Posterior cingulate gyrus (tissue), 11 donors: ENCODE measurements around the gene RDX.

Source experiments
- DNase-seq, 10 donors: peaks; one replicate each; pipeline versions ENCODE4 v3.0.0 to v3.0.0-alpha.2; 2020 to 2021; ENCODE audit warnings: mixed read lengths in 3 of 10
- intact Hi-C: fragments of 100-400 bp; cut with DNase I; formaldehyde crosslinking; loops from one replicate; pipeline ENCODE4 v1.15.1; 2023

RDX gene

GRCh38 chr11:110179064-110179463 is 117.3 kb downstream of the RDX start:
- intact Hi-C loops = loop anchor here (10.0 kb wide), 1 partner anchor 84 kb away; the partner anchor contains the start of gene ZC3H12C

GRCh38 chr11:110177086-110177456 is 119.3 kb downstream of the RDX start:
- peak in 1 of 10 donors; percentile 45 for DNase-seq
- intact Hi-C loops = loop anchor here (10.0 kb wide), 1 partner anchor 82 kb away; the partner anchor contains the start of gene ZC3H12C

More at GRCh38 chr11:110179064-110179463, 117.3 kb downstream of the RDX start:
- peak in 1 of 10 donors; percentile 62 for DNase-seq

DNA sequence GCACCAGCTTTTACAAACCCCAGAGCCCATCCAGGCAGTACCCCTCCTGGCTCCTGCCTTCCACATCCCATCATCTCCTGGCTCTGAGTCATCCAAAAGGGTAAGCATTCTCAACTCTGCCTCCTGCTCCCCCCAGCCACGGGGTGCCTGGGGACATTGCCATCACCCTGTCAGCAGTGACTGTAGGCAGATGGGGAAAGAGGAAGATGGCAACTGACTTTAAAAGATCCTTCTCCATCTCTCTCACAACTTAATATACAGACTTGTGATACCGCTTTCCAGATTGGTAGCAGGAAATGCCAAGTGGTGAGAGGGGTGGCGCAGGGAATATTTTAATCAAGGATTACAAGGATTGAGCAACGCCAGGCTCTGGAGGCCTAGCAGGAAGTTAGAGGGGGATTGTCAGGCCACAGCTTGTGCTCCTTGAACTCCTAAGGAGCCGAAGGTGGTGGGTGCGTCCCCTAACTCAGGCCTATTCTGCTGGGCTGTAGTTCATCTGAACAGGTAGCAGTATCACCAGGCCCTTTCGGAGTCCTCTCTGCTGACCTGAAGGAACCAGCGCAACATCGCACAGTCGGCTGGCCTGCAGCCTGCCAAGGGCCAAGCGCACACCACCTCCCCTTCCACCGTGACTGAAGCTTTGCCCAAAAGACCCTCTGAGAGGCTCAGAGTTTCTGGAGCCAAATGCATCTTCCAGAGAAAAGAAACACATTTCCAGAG is 119.9 kb downstream of the RDX start:
- intact Hi-C loops = loop anchor here (10.0 kb wide), 1 partner anchor 82 kb away; the partner anchor contains the start of gene ZC3H12C
- peak in 1 of 10 donors; percentile 59 for DNase-seq

DNA sequence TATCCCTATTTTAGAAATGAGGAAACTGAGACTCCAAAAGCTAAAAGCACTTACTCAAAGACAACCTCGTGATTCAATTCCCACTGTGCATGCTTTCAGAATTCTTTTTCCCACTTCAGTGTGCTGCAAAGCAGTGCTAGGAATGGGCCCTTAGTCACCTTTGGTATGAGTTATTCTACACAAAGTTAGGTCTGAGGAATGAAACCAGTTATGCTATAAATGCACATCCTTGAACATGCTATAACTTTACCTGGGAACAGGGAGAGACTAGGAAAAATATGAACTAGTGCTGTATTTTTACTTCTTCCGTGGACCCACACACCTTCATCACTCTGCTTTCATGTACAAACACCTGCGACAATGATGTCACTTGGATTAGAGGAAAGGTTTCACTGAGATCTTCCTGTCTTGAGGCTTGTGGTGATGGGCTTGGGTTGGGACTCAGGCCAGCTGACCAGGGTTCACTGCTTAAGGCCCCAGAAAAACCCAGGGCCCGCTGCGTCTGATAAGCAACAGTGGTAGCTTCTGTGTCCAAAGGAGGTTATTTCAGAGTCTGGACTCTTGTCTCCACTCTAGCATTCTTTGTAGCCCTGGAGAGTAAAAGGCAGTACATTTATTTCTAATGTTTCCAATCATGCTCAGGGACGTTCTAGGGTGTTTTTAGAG is 121.6 kb downstream of the RDX start:
- peak in 1 of 10 donors; percentile 75 for DNase-seq
- intact Hi-C loops = loop anchor here (10.0 kb wide), 1 partner anchor 80 kb away; the partner anchor contains the start of gene ZC3H12C

GRCh38 chr11:110173811-110174644 is 122.4 kb downstream of the RDX start:
- intact Hi-C loops = loop anchor here (10.0 kb wide), 1 partner anchor 79 kb away; the partner anchor contains the start of gene ZC3H12C
- DNase-seq = peak in 7 of 10 donors; percentile 32 to 88 (median 73)

GRCh38 chr11:110172468-110173065 is 123.8 kb downstream of the RDX start:
- intact Hi-C loops = loop anchor here (10.0 kb wide), 1 partner anchor 78 kb away; the partner anchor contains the start of gene ZC3H12C
- DNase-seq = peak in 1 of 10 donors; percentile 24

DNA sequence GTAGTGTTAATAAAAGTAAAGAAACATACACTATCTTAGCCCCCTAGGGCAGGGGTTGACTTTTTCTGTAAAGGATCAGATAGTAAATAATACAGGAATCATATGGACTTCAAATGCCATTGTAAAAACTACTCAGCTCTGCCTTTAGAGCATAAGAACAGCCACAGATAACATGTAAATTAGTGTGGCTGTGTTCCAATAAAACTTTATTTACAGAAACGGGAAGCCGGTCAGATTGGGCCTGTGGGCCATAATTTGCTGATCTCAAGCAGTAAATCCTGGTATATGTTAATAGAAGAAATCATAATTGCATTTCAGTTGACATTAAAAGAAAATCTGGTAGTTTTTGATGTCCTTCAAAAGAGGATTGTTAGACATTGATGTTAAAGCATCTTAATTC is 126.7 kb downstream of the RDX start:
- intact Hi-C loops = loop anchor here (10.0 kb wide), 1 partner anchor 75 kb away; the partner anchor contains the start of gene ZC3H12C
- no peak for DNase-seq

DNA sequence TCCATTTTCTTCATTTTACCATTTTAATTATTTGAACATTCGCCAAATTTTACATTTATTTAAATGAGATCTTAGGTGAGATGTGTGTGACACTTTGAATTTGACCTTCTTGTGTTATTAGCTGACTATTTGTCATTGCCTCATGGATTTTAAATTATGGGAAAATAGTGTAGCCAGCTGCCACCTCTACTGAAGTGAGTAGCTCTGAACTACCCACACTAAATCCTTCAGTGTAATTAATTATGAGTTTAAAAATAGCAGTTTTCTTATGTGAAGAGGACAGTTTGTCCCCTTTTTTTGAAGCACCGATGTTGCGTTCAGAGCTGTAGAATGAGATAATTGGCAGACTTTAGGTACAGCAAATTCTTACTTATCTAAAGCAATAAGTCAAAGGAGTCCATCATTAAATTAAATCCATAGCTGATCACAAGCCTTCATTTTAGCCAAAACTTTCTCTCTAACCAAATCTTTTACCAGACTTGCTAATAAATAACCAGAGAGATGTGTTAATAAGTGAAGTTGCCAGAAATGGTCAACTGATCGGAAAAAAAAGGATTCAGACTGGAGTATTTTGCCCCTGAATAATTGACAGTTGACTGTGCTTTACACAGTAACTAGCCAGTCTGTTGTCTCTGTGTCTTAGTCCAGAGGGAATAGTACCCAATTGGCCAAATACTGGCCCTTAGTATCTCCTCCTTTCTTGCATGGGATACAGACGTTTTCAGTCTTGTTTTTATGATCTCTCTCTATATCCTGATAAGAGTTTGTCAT is 128.2 kb downstream of the RDX start:
- no peak for DNase-seq

DNA sequence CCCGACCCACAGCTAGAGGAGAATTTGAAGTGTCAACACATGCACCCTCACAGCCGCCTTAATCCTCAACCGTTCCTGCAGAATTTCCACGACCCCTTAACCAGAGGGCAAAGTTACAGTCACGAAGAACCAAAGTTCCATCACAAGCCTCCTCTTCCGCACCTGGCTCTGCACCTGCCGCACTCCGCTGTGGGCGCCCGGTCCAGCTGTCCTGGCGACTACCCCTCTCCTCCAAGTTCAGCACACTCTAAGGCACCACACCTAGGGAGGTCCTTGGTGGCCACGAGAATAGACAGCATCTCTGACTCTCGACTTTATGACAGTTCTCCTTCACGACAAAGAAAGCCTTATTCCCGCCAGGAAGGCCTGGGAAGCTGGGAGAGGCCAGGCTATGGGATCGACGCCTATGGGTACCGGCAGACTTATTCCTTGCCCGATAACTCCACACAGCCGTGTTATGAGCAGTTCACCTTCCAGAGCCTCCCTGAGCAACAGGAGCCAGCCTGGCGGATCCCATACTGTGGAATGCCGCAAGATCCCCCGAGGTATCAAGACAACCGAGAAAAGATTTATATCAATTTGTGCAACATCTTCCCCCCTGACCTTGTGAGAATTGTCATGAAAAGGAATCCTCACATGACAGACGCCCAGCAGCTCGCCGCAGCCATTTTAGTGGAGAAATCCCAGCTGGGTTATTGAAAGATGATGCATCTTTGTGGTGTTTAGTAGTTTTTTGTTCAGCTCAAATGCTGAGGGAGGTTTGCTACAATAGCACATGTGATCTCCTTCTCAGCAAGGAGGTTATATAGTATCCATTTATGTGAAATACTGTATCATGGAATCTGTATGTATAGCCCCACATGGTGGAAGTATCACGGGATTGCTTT is 131.1 kb downstream of the RDX start:
- intact Hi-C loops = no loop called here
- peak in 2 of 10 donors; percentile 28 to 58 for DNase-seq

More for the DNA sequence above, 128.2 kb downstream of the RDX start:
- intact Hi-C loops = no loop called here

DNA sequence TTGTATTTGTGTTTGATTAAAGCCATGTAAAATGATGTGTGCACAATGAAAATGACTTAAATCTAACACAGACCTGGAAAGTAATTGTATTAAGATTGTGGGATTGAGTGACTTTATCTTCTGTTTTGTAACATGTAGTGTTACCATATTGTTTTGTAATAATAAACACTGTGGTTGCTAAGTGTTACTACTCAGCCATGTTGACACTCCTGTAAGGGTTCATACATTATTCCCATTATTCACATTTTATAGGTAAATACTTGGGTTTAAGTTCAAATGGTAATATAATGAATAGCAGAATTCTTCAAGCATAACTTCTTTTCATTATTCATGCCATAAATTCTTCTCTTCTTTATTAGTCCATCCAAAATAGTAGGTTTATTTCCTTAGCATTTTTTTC is 134.2 kb downstream of the RDX start:
- intact Hi-C loops = no loop called here
- DNase-seq = no peak

DNA sequence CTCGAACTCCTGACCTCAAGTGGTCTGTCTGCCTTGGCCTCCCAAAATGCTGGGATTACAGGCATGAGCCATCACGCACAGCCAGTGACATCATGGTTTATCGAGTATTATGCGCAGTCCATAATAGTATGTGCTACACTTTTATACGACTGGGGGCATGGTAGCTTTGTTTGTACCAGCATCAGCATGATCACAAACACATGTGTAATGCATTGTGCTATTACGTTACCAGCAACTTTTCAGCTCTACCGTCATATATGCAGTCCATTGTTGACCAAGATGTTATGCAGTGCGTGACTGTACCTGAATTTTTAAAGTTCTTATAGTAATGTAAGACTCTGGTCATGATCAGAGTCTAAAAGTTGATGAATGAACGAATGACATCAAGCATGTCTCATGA is 135.4 kb downstream of the RDX start:
- intact Hi-C loops = no loop called here
- DNase-seq = no peak

GRCh38 chr11:110160437-110160836 is 136.0 kb downstream of the RDX start:
- intact Hi-C loops = no loop called here
- DNase-seq = no peak

DNA sequence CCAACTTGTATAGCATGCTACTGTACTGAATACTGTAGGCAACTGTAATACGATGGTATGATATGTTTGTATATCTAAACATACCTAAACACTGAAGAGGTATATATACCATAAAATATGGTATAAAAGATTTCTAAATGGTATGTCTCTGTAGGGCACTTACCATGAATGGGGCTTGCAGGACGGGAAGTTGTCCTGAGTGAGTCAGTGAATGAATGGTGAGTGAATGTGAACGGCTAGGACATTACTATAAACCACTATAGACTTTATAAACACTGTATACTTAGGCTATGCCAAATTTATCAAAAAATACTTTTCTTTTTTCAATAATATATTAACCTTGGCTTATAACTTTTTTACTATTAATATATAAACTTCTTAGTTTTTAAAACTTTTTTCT is 136.4 kb downstream of the RDX start:
- DNase-seq = no peak
- intact Hi-C loops = no loop called here

DNA sequence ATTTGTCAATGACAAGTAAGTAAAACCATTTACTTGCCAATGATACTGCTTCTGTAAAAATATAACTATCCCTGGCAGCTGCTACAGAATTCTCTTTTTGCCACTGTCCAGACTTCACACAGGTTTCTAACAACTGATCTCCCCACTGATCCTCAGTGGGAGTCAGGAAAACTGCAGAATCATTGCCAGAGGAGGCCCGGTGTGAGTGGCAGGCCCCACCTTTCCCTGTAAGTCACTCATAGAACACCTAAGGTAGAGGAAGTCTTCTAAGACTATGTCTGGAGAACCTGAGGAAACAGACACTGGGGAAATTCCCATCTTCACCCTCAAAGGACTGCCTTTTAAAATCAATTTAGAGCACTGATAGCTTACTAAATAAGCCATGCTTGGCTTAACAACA is 136.9 kb downstream of the RDX start:
- intact Hi-C loops = no loop called here
- DNase-seq = no peak

- no peak for DNase-seq
- intact Hi-C loops = no loop called here
Measured at GRCh38 chr11:110158317-110159200, 137.9 kb downstream of the RDX start.

- DNase-seq = no peak
- intact Hi-C loops = no loop called here
Measured at GRCh38 chr11:110156503-110156902, 139.9 kb downstream of the RDX start.

DNA sequence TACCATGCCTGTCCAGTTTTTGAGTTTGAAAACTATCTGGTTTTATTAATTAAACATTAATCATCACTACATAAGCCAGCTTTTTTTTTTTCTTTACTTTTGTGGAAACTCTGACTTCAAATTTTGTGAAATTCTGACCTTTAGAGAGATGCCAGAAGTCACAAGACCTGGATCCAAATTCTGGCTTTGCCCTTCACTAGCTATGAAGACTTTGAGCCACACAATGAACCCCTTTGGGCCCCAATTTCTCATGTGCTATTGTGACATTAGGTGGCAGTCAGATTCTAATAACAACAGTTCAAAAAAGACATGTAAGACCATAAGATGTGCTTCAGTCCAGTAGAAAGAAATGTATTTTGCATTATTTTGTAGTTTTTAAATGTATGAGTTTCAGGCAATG is 142.9 kb downstream of the RDX start:
- DNase-seq = no peak
- intact Hi-C loops = no loop called here
